Measurements from ENCODE around the gene RNF123. TPM values are rescaled to one million over a fixed set of nuclear protein-coding genes. Genes with fewer than 3 reads are reported as not detected.

Gene RNF123
- total RNA-seq, 1 experiment from 2014 or later = 40.6 TPM

DNA sequence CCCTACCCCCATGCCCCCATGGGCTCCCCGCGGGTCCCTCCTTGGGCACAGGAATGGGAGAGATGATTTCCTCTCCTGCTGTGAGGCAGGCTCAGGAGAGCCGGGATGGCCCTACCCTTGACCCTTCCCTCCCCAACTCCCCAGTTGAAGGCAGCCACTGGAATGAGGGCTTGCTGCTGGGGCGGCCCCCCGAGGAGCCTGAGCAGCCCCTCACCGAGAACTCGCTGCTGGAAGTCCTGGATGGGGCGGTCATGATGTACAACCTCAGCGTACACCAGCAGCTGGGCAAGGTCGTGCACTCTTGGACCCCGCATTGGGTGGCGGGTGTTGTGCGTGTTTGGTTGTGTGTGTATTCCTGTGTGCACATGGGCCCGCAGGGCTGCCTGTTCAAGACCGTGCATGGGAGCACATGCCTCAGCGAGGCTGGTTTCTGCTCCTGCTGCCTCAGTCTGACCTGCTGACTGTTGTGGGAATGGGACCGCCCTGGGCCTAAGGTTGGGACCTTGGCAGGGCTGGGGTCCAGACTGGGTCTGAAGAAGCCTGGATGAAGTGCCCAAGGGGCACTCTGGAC is 16.1 kb downstream of the RNF123 start:
- Histone ChIP-seq H3K56ac (ENCODE audit: insufficient read length, low read depth, low read length) (no peak overlapping the region), H3K18ac (ENCODE audit: insufficient read length, low read depth, low read length) (no peak overlapping the region), H2BK5ac (ENCODE audit: insufficient read length, low read length) (no peak overlapping the region), H4K8ac (replicated peaks; ENCODE audit: insufficient read length, low read depth, low read length) (no peak overlapping the region), H2BK120ac (ENCODE audit: low read depth, low read length, poor library complexity, severe bottlenecking) (no peak overlapping the region), H4K5ac (ENCODE audit: insufficient read length, low read depth, low read length) (no peak overlapping the region), H3K27me3 (ENCODE audit: insufficient read depth, low read length) (no peaks in the 10 kb centered on the region), H3K14ac (ENCODE audit: insufficient read depth, low read length) (no peak overlapping the region), H3T11ph (ENCODE audit: low read length) (no peak overlapping the region), H2AFZ (ENCODE audit: low read length) (no peak overlapping the region), H2BK20ac (ENCODE audit: low read depth, low read length, poor library complexity, severe bottlenecking) (no peak overlapping the region), H4K20me1 (ENCODE audit: control insufficient read depth, insufficient read depth, insufficient read length) (no peaks in the 10 kb centered on the region), H2BK12ac (ENCODE audit: insufficient read length, low read depth, low read length) (no peak overlapping the region), H2AK5ac (ENCODE audit: insufficient read length, low read length) (no peak overlapping the region), H3K9ac (ENCODE audit: extremely low read depth, insufficient read length, low read length) (no peak overlapping the region), H3K23ac (ENCODE audit: insufficient read length, low read depth, low read length) (no peak overlapping the region), H3K9me3 (ENCODE audit: control insufficient read depth, low read depth, low read length) (no peaks in the 10 kb centered on the region), H3K4ac (ENCODE audit: low read depth, low read length) (no peak overlapping the region), H2BK15ac (ENCODE audit: low read depth, low read length) (no peak overlapping the region), H4K91ac (ENCODE audit: insufficient read length, low read depth, low read length) (no peak overlapping the region), H3K4me2 (ENCODE audit: insufficient read depth, insufficient read length, low read length) (no peak overlapping the region), H3K79me1 (ENCODE audit: insufficient read depth, low read depth, low read length, poor library complexity, severe bottlenecking) (no peaks in the 10 kb centered on the region), H3K27ac (ENCODE audit: insufficient read length, low read depth, low read length) (no peak overlapping the region), H3K23me2 (ENCODE audit: insufficient read length, low read depth, low read length, poor library complexity, severe bottlenecking) (no peaks in the 10 kb centered on the region), H3K79me2 (ENCODE audit: insufficient read depth, low read length) (no peaks in the 10 kb centered on the region), H3K4me1 (ENCODE audit: insufficient read depth, low read length) (no peaks in the 10 kb centered on the region)
- Mint-ChIP-seq H3K27ac (no peak overlapping the region), H3K36me3 (ENCODE audit: insufficient read depth in 1 of 3, low read depth in 3 of 3) (peaks cover 4 to 20% (median 20%) of the 10 kb centered on the region in 3 experiments; a peak in 6 of 7 replicates), H3K27me3 (ENCODE audit: low read depth) (no peaks in the 10 kb centered on the region), H3K4me1 (peaks cover 11 to 19% of the 10 kb centered on the region in 2 experiments), H3K4me3 (no peak overlapping the region), H3K9me3 (no peaks in the 10 kb centered on the region)
- WGBS (ENCODE audit: extremely low coverage, insufficient read length, low lambda C conversion rate) = no CpG with 5 or more reads among the region's 17 CpGs
- no peak for DNase-seq
- no peak for TF ChIP-seq CTCF (conservative IDR thresholded peaks at IDR 0.05)

All from H9 (cell line).